HCT116 (cell line): ENCODE results near the gene COA1. TPM values are rescaled to one million over a fixed set of nuclear protein-coding genes. Genes with fewer than 3 reads are reported as not detected.

Experiments used
- ATAC-seq: fragments of 200-7000 bp; cut with Tn5 transposase; 2 replicates; pipeline ENCODE4 v1.9.1; 2020; ENCODE audit warnings: mild to moderate bottlenecking, moderate library complexity
- BruUV-seq: library from RNA; stranded (reverse); fragments of 400-500 nt; replicated peaks from 2 replicates; lab custom pipeline; 2021; lab: Mats Ljungman, UMichigan
- CTCF ChIA-PET: fragments of 300-600 bp; sonication (Branson Sonifier 250); formaldehyde crosslinking; loops from one replicate; lab custom pipeline; 2021; ENCODE audit warnings: antibody characterized with exemption; lab: Charles Lee
- POLR2A ChIA-PET: fragments of 300-600, 350-600 bp; sonication (Branson Sonifier 250); formaldehyde crosslinking; loops from one replicate; lab custom pipeline; 2021; ENCODE audit warnings: antibody characterized with exemption; lab: Charles Lee
- RAD21 ChIA-PET, 2 experiments: fragments of 300-600 bp; sonication (Branson Sonifier 250); formaldehyde crosslinking; loops; one replicate each; lab custom pipeline; 2023; ENCODE audit warnings: low total read pairs in 2 of 2; ENCODE audit not compliant: uncharacterized antibody in 2 of 2, unreplicated experiment in 2 of 2, low non-redundant PET in 1 of 2; lab: Charles Lee
- DNase-seq: peaks from one replicate; pipeline ENCODE4 v3.0.0-alpha.2; 2010; ENCODE audit warnings: low read depth, low spot score
- H2AFZ ChIP-seq: fragments of 200-600 bp; shearing (Covaris generic), sonication (generic); 2 replicates; pipeline ENCODE4 v1.6.1; 2017; ENCODE audit warnings: low read depth, mixed run types, mixed read lengths, antibody characterized with exemption, low read length; ENCODE audit not compliant: poor library complexity, severe bottlenecking
- H3K27ac ChIP-seq: 2 replicates; pipeline ENCODE4 v1.5.1; 2012; ENCODE audit warnings: low read depth, low read length
- H3K27me3 ChIP-seq: fragments of 200-600 bp; sonication (generic); 2 replicates; pipeline ENCODE4 v1.6.1; 2016; ENCODE audit warnings: mixed run types, low read length, mixed read lengths; ENCODE audit not compliant: insufficient read depth
- H3K36me3 ChIP-seq, 2 experiments: fragments of 200-500 bp in 1 of 2; fragments of 200-600 bp in 1 of 2; sonication (Bioruptor generic) in 1 of 2; sonication (generic) in 1 of 2; 2 replicates each; pipeline versions ENCODE4 v1.5.1 to v1.6.1; 2014 to 2016; ENCODE audit warnings: low read length in 2 of 2, inconsistent platforms in 1 of 2, mixed read lengths in 1 of 2, mixed run types in 1 of 2; ENCODE audit not compliant: insufficient read depth in 2 of 2, control insufficient read depth in 1 of 2
- H3K4me1 ChIP-seq, 2 experiments: fragments of 200-600 bp in 1 of 2; sonication (generic) in 1 of 2; 2 replicates each; pipeline versions ENCODE4 v1.5.1 to v1.6.1; 2012 to 2017; ENCODE audit warnings: low read length in 2 of 2, inconsistent platforms in 1 of 2, mild to moderate bottlenecking in 1 of 2, mixed read lengths in 1 of 2, mixed run types in 1 of 2, moderate library complexity in 1 of 2; ENCODE audit not compliant: insufficient read depth in 2 of 2, control insufficient read depth in 1 of 2
- H3K4me2 ChIP-seq: fragments of 200-600 bp; sonication (generic); 2 replicates; pipeline ENCODE4 v1.6.1; 2017; ENCODE audit warnings: mixed run types, low read length, mixed read lengths
- H3K4me3 ChIP-seq, 2 experiments: fragments of 200-600 bp in 1 of 2; sonication (generic) in 1 of 2; replicated peaks in 1 of 2; 2 replicates each; pipeline ENCODE4 v1.5.1; 2011 to 2016; ENCODE audit warnings: low read length in 2 of 2, control low read depth in 1 of 2, low read depth in 1 of 2, mild to moderate bottlenecking in 1 of 2, mixed read lengths in 1 of 2, mixed run types in 1 of 2
- H3K79me2 ChIP-seq: fragments of 200-600 bp; sonication (generic); 2 replicates; pipeline ENCODE4 v1.6.1; 2017; ENCODE audit warnings: mild to moderate bottlenecking, mixed run types, low read length, moderate library complexity, mixed read lengths; ENCODE audit not compliant: insufficient read depth
- H3K9ac ChIP-seq: fragments of 200-600 bp; sonication (generic); 2 replicates; pipeline ENCODE4 v1.6.1; 2016; ENCODE audit warnings: low read length, mixed read lengths
- H3K9me2 ChIP-seq: fragments of 200-600 bp; sonication (generic), shearing (Covaris generic); 2 replicates; pipeline ENCODE4 v1.6.1; 2017; ENCODE audit warnings: mixed run types, mild to moderate bottlenecking, moderate library complexity; ENCODE audit not compliant: insufficient read depth
- H3K9me3 ChIP-seq, 2 experiments: fragments of 200-500 bp in 1 of 2; fragments of 200-600 bp in 1 of 2; sonication (Bioruptor generic) in 1 of 2; sonication (generic) in 1 of 2; 2 replicates each; pipeline ENCODE4 v1.6.1; 2014 to 2017; ENCODE audit warnings: low read length in 2 of 2, mixed read lengths in 2 of 2, inconsistent platforms in 1 of 2, low read depth in 1 of 2, mild to moderate bottlenecking in 1 of 2, mixed run types in 1 of 2, moderate library complexity in 1 of 2; ENCODE audit not compliant: control insufficient read depth in 1 of 2, insufficient read depth in 1 of 2
- H4K20me1 ChIP-seq: fragments of 200-600 bp; sonication (generic), shearing (Covaris generic); 2 replicates; pipeline ENCODE4 v1.6.1; 2017; ENCODE audit warnings: mixed run types, mild to moderate bottlenecking, moderate library complexity; ENCODE audit not compliant: insufficient read depth
- CBX3 ChIP-seq: IDR thresholded peaks from 2 replicates; pipeline ENCODE4 v1.6.1; 2012; ENCODE audit warnings: low read depth
- CEBPB ChIP-seq: IDR thresholded peaks from 2 replicates; pipeline ENCODE4 v1.6.1; 2012; ENCODE audit warnings: low read depth
- EGR1 ChIP-seq: IDR thresholded peaks from 2 replicates; pipeline ENCODE4 v1.6.1; 2012; ENCODE audit warnings: low read depth
- ELF1 ChIP-seq: IDR thresholded peaks from 2 replicates; pipeline ENCODE4 v1.6.1; 2012; ENCODE audit warnings: low read depth, borderline replicate concordance
- FOSL1 ChIP-seq: IDR thresholded peaks from 2 replicates; pipeline ENCODE4 v1.6.1; 2012; ENCODE audit warnings: low read depth
- MAX ChIP-seq: IDR thresholded peaks from 2 replicates; pipeline ENCODE4 v1.6.1; 2012
- POLR2A ChIP-seq: IDR thresholded peaks from 2 replicates; pipeline ENCODE4 v1.7.0; 2011; ENCODE audit warnings: borderline replicate concordance; ENCODE audit not compliant: insufficient read depth, insufficient read length; ENCODE audit errors: extremely low read depth
- POLR2AphosphoS5 ChIP-seq: IDR thresholded peaks from 2 replicates; pipeline ENCODE4 v1.6.1; 2011; ENCODE audit warnings: mild to moderate bottlenecking, low read depth, low read length, moderate library complexity
- RAD21 ChIP-seq: IDR thresholded peaks from 2 replicates; pipeline ENCODE4 v1.6.1; 2012; ENCODE audit warnings: low read depth, mild to moderate bottlenecking
- SP1 ChIP-seq: IDR thresholded peaks from 2 replicates; pipeline ENCODE4 v1.6.1; 2012; ENCODE audit warnings: low read depth
- SRF ChIP-seq: IDR thresholded peaks from 2 replicates; pipeline ENCODE4 v1.6.1; 2012; ENCODE audit warnings: low read depth
- TCF7L2 ChIP-seq: IDR thresholded peaks from 2 replicates; pipeline ENCODE4 v1.7.0; 2011; ENCODE audit warnings: borderline replicate concordance, inconsistent platforms; ENCODE audit not compliant: insufficient read depth, insufficient read length; ENCODE audit errors: extremely low read depth
- YY1 ChIP-seq: IDR thresholded peaks from 2 replicates; pipeline ENCODE4 v1.6.1; 2011; ENCODE audit warnings: low read length, low read depth, moderate library complexity, mild to moderate bottlenecking; ENCODE audit not compliant: insufficient replicate concordance; ENCODE audit errors: extremely low read depth
- ZFX ChIP-seq: fragments of 450-650 bp; IDR thresholded peaks from 2 replicates; pipeline ENCODE4 v1.6.1; 2017
- ZNF274 ChIP-seq: fragments of 200-500 bp; sonication (Bioruptor generic); IDR thresholded peaks from 2 replicates; pipeline ENCODE4 v1.6.1; 2014; ENCODE audit warnings: mild to moderate bottlenecking, low read depth, low read length, inconsistent platforms
- intact Hi-C: fragments of 100-400 bp; cut with micrococcal nuclease; formaldehyde crosslinking; loops from 2 replicates; pipeline ENCODE4 v1.10.0; 2022
- total RNA-seq: library from RNA; stranded (reverse); gene quantifications from one replicate; pipeline ENCODE4 v1.2.1, GENCODE V29; 2021; ENCODE audit not compliant: unreplicated experiment
- TF ChIP-seq, protein P1 (sequence below): IDR thresholded peaks from 2 replicates; pipeline ENCODE4 v1.6.1; 2012; ENCODE audit warnings: low read depth

Gene COA1
- total RNA-seq, 1 experiment from 2014 or later, result 78.5 TPM

- no peak overlapping the region for H3K4me2 ChIP-seq
- BruUV-seq, result no TSS peak
- no peak overlapping the region for H3K9ac ChIP-seq
- no peak overlapping the region for H3K4me3 ChIP-seq
- no peak; the same call in 1 of the 2 replicates for ATAC-seq
- POLR2A ChIA-PET, result interaction anchor here (0.9 kb wide), 1 partner anchor 22 kb away, joined by 4 read pairs; the partner anchor contains the start of gene BLVRA
- no peaks in the 10 kb centered on the region for H3K27me3 ChIP-seq
- H2AFZ ChIP-seq, result no peak overlapping the region
- no peaks in the 10 kb centered on the region for H3K36me3 ChIP-seq
- TF ChIP-seq ELF1 (no peak), CEBPB (peak; percentile 36; the same call in 1 of the 2 replicates)
- RAD21 ChIA-PET, result interaction anchor here in 1 of 2 experiments (0.6 kb wide), 1 partner anchor 71 kb away, joined by 3 read pairs; no protein-coding TSS in a partner anchor
- no peaks in the 10 kb centered on the region for H3K4me1 ChIP-seq
- intact Hi-C loops, result no loop called here
- H3K27ac ChIP-seq, result no peak overlapping the region
- H3K79me2 ChIP-seq, result no peaks in the 10 kb centered on the region
- CTCF ChIA-PET, result interaction anchor here (2.2 kb wide), 1 partner anchor 153 kb away, joined by 7 read pairs; the partner anchor contains the start of gene STK17A
- no peaks in the 10 kb centered on the region for H4K20me1 ChIP-seq
- no peak for DNase-seq
- no peaks in the 10 kb centered on the region for H3K9me2 ChIP-seq
- H3K9me3 ChIP-seq, result no peaks in the 10 kb centered on the region
Observed at GRCh38 chr7:43735802-43736603, 6.7 kb upstream of the COA1 start.

GRCh38 chr7:43735403-43735801 lies 6.1 kb upstream of the COA1 start:
- ChIA-PET CTCF (interaction anchor here (2.2 kb wide), 1 partner anchor 153 kb away, joined by 7 read pairs; the partner anchor contains the start of gene STK17A), RAD21 (no interaction called here), POLR2A (interaction anchor here (0.9 kb wide), 1 partner anchor 23 kb away, joined by 4 read pairs; the partner anchor contains the start of gene BLVRA)
- Histone ChIP-seq H3K36me3 (no peaks in the 10 kb centered on the region), H3K4me1 (peaks cover under 1 to 3% of the 10 kb centered on the region in 2 experiments; a peak in 3 of 4 replicates), H3K27ac (no peak overlapping the region), H2AFZ (no peak overlapping the region), H3K4me3 (no peak overlapping the region), H3K27me3 (no peaks in the 10 kb centered on the region), H4K20me1 (no peaks in the 10 kb centered on the region), H3K79me2 (no peaks in the 10 kb centered on the region), H3K4me2 (no peak overlapping the region), H3K9me2 (no peaks in the 10 kb centered on the region), H3K9me3 (no peaks in the 10 kb centered on the region), H3K9ac (no peak overlapping the region)
- intact Hi-C loops, result no loop called here
- no peak for ATAC-seq
- no TSS peak for BruUV-seq
- no peak for DNase-seq
- TF ChIP-seq ELF1 (no peak), POLR2AphosphoS5 (no peak), FOSL1 (no peak), ZNF274 (no peak), ZFX (no peak), MAX (no peak), YY1 (no peak), CEBPB (no peak), EGR1 (no peak), SP1 (no peak), CBX3 (no peak), RAD21 (no peak), TCF7L2 (no peak), SRF (no peak), POLR2A (no peak)
- TF ChIP-seq, protein P1, sequence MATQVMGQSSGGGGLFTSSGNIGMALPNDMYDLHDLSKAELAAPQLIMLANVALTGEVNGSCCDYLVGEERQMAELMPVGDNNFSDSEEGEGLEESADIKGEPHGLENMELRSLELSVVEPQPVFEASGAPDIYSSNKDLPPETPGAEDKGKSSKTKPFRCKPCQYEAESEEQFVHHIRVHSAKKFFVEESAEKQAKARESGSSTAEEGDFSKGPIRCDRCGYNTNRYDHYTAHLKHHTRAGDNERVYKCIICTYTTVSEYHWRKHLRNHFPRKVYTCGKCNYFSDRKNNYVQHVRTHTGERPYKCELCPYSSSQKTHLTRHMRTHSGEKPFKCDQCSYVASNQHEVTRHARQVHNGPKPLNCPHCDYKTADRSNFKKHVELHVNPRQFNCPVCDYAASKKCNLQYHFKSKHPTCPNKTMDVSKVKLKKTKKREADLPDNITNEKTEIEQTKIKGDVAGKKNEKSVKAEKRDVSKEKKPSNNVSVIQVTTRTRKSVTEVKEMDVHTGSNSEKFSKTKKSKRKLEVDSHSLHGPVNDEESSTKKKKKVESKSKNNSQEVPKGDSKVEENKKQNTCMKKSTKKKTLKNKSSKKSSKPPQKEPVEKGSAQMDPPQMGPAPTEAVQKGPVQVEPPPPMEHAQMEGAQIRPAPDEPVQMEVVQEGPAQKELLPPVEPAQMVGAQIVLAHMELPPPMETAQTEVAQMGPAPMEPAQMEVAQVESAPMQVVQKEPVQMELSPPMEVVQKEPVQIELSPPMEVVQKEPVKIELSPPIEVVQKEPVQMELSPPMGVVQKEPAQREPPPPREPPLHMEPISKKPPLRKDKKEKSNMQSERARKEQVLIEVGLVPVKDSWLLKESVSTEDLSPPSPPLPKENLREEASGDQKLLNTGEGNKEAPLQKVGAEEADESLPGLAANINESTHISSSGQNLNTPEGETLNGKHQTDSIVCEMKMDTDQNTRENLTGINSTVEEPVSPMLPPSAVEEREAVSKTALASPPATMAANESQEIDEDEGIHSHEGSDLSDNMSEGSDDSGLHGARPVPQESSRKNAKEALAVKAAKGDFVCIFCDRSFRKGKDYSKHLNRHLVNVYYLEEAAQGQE, result no peak
